ENCODE data around the gene DOCK4. TPM values are rescaled to one million over a fixed set of nuclear protein-coding genes. Genes with fewer than 3 reads are reported as not detected.

DOCK4 gene
- total and polyA plus RNA-seq, 10 of the 15 experiments (the other 5 are each of a cell fraction or from before 2014, with no cell fraction given), result 0.03 to 0.73 (median 0.38) TPM

- no peak overlapping the region for H3K9ac ChIP-seq (ENCODE audit: control insufficient read depth, insufficient read depth, low read length)
- DNase-seq (ENCODE audit: low read depth, low spot score) (no peak), FAIRE-seq (no peak), ATAC-seq (no peak)
- no peaks in the 10 kb centered on the region for H3K79me2 ChIP-seq (ENCODE audit: control insufficient read depth, insufficient read depth, low read length)
- H3K36me3 ChIP-seq (ENCODE audit: control insufficient read depth in 2 of 2, insufficient read depth in 2 of 2, low read length in 1 of 2), result no peaks in the 10 kb centered on the region
- H3K9me3 ChIP-seq (replicated peaks; ENCODE audit: control insufficient read depth, insufficient read depth, low read length), result no peaks in the 10 kb centered on the region
- WGBS (ENCODE audit: insufficient coverage, insufficient replicate concordance, low lambda C conversion rate, missing lambda C conversion rate), result 92% methylated on average over 3 of the region's 3 CpGs
- TF ChIP-seq TARDBP (IDR thresholded peaks at IDR 0.05; ENCODE audit: borderline replicate concordance), result no peak
- no peak for TF ChIP-seq CHD4 (IDR thresholded peaks at IDR 0.05)
- no peak for TF ChIP-seq REST (IDR thresholded peaks at IDR 0.05; ENCODE audit: low read depth, low read length)
- TF ChIP-seq IRF5 (IDR thresholded peaks at IDR 0.05; ENCODE audit: borderline replicate concordance), result no peak
- TF ChIP-seq PRDM15 (CRISPR knock-in tag; IDR thresholded peaks at IDR 0.05), result no peak
- no peak for TF ChIP-seq PBX3 (IDR thresholded peaks at IDR 0.05; ENCODE audit: insufficient replicate concordance, low read depth, low read length)
- TF ChIP-seq ZBED1 (IDR thresholded peaks at IDR 0.05; ENCODE audit: borderline replicate concordance), result no peak
- no peak for TF ChIP-seq FOS (IDR thresholded peaks at IDR 0.05; ENCODE audit: borderline replicate concordance, extremely low read depth, insufficient read length)
- TF ChIP-seq BCL11A (IDR thresholded peaks at IDR 0.05; ENCODE audit: low read depth, low read length), result no peak
- no peak for TF ChIP-seq USF1 (IDR thresholded peaks at IDR 0.05; ENCODE audit: borderline replicate concordance, extremely low read length, insufficient read depth, low read depth, low read length)
- no peak overlapping the region for H2AFZ ChIP-seq (ENCODE audit: control insufficient read depth, low read depth, low read length)
- CTCF ChIA-PET, result interaction anchor here (0.8 kb wide), 1 partner anchor 142 kb away, joined by 3 read pairs; no protein-coding TSS in a partner anchor
- H3K27ac ChIP-seq (ENCODE audit: control insufficient read depth, insufficient read depth), result no peak overlapping the region
- SMC1A ChIA-PET (ENCODE audit: uncharacterized antibody, unreplicated experiment), result interaction anchor here (0.8 kb wide), 1 partner anchor 10 kb away, joined by 3 read pairs; no protein-coding TSS in a partner anchor
- H3K4me2 ChIP-seq (ENCODE audit: control insufficient read depth, insufficient read depth), result no peak overlapping the region
- BruUV-seq (replicated peaks), result no TSS peak
- H3K4me1 ChIP-seq (ENCODE audit: control insufficient read depth, insufficient read depth, low read length), result no peaks in the 10 kb centered on the region
- no peaks in the 10 kb centered on the region for H3K27me3 ChIP-seq (replicated peaks in 1 of 2; ENCODE audit: control insufficient read depth in 2 of 2, insufficient read depth in 2 of 2, low read length in 1 of 2)
- intact Hi-C loops (cut with micrococcal nuclease; ENCODE audit: unreplicated experiment), result no loop called here
- RAD21 ChIA-PET (ENCODE audit: unreplicated experiment), result no interaction called here
- no peaks in the 10 kb centered on the region for H4K20me1 ChIP-seq (ENCODE audit: control insufficient read depth, insufficient read depth)
- in situ Hi-C loops (cut with MboI), result no loop called here
- no peak overlapping the region for H3K4me3 ChIP-seq
- POLR2A ChIA-PET, result interaction anchor here (0.6 kb wide), 1 partner anchor 37 kb away, joined by 3 read pairs; no protein-coding TSS in a partner anchor
Measured at GRCh38 chr7:112167147-112167546, 39.1 kb downstream of the DOCK4 start.
